GM12801 (cell line): Measurements from ENCODE around the gene C4orf50.

Experiments used
- CTCF ChIP-seq: IDR thresholded peaks from one replicate; pipeline ENCODE4 v1.5.1; 2011; ENCODE audit warnings: control low read depth; ENCODE audit not compliant: insufficient read length; ENCODE audit errors: extremely low read depth

C4orf50 gene

GRCh38 chr4:5957076-5957475, 61.2 kb downstream of the C4orf50 start:
- TF ChIP-seq CTCF = no peak

GRCh38 chr4:5956285-5957021, 61.8 kb downstream of the C4orf50 start:
- no peak for TF ChIP-seq CTCF

GRCh38 chr4:5955856-5956255, 62.4 kb downstream of the C4orf50 start:
- TF ChIP-seq CTCF = no peak

GRCh38 chr4:5955201-5955821, 62.9 kb downstream of the C4orf50 start:
- TF ChIP-seq CTCF = no peak

- no peak for TF ChIP-seq CTCF
Measured at GRCh38 chr4:5954056-5954760, 64.0 kb downstream of the C4orf50 start.

- TF ChIP-seq CTCF = no peak
Measured at GRCh38 chr4:5952975-5953951, 65.0 kb downstream of the C4orf50 start.
